GM21529 (cell line): ENCODE data around the gene TBX21.

Source experiments
- ATAC-seq: cut with Tn5 transposase; IDR thresholded peaks from one replicate; pipeline ENCODE4 v1.9.1; 2021; ENCODE audit not compliant: unreplicated experiment

Gene TBX21, protein sequence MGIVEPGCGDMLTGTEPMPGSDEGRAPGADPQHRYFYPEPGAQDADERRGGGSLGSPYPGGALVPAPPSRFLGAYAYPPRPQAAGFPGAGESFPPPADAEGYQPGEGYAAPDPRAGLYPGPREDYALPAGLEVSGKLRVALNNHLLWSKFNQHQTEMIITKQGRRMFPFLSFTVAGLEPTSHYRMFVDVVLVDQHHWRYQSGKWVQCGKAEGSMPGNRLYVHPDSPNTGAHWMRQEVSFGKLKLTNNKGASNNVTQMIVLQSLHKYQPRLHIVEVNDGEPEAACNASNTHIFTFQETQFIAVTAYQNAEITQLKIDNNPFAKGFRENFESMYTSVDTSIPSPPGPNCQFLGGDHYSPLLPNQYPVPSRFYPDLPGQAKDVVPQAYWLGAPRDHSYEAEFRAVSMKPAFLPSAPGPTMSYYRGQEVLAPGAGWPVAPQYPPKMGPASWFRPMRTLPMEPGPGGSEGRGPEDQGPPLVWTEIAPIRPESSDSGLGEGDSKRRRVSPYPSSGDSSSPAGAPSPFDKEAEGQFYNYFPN

DNA sequence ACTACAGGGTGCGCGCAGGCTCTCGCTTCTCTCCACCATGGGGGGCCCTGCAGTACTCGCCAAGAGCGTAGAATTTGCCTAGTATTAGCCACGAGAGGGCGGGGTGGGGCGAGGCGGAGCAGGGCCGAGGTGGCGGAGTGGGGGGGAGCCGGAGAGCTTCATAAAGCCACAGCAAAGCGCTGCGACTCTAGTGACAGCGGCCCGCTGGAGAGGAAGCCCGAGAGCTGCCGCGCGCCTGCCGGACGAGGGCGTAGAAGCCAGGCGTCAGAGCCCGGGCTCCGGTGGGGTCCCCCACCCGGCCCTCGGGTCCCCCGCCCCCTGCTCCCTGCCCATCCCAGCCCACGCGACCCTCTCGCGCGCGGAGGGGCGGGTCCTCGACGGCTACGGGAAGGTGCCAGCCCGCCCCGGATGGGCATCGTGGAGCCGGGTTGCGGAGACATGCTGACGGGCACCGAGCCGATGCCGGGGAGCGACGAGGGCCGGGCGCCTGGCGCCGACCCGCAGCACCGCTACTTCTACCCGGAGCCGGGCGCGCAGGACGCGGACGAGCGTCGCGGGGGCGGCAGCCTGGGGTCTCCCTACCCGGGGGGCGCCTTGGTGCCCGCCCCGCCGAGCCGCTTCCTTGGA is at the start of gene TBX21:
Gene TBX21 (plus strand): TSS at position 190 of the 627 bp plus-strand sequence. CDS start 219 bp downstream, at position 409.
- ATAC-seq, result peak; percentile 68

- no peak for ATAC-seq
Observed at GRCh38 chr17:47684025-47684424, 49.0 kb upstream of the TBX21 start.

GRCh38 chr17:47684535-47685193 is 48.4 kb upstream of the TBX21 start:
- ATAC-seq, result no peak

DNA sequence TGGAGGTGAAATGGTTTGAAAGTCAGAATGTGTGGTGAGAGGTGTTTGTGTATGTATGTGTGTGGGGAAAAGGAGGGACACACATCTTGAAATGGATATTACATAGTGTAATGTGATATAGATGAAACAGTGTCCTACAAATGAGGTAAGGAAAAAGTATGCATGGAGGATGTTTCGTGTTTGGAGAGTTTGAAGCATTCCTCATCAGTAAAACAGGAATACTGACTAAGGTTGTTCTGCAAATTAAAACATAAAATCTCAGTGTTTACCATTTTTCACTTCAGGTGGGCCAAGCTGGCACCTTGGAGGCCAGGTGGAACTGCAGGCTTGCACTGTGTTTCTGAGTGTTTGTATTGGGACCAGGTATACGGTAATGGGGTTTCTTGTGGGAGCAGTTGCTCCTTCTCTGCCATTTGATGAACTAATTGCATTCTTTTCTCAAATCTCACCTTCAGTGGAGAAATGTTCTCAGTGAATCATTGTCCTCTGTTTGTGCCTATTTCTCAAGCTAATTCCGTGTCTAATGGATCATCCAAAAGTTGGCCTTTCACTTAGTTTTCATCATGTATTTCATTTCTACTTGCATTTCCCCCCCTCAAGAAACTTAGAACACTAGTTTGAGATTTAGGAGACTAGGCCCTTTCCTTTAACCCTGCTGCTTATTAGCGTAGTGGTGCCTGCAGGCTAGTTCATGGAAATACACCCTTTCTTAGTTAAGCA is 47.3 kb upstream of the TBX21 start:
- no peak for ATAC-seq

- no peak for ATAC-seq
Observed at GRCh38 chr17:47686276-47686635, 46.8 kb upstream of the TBX21 start.

DNA sequence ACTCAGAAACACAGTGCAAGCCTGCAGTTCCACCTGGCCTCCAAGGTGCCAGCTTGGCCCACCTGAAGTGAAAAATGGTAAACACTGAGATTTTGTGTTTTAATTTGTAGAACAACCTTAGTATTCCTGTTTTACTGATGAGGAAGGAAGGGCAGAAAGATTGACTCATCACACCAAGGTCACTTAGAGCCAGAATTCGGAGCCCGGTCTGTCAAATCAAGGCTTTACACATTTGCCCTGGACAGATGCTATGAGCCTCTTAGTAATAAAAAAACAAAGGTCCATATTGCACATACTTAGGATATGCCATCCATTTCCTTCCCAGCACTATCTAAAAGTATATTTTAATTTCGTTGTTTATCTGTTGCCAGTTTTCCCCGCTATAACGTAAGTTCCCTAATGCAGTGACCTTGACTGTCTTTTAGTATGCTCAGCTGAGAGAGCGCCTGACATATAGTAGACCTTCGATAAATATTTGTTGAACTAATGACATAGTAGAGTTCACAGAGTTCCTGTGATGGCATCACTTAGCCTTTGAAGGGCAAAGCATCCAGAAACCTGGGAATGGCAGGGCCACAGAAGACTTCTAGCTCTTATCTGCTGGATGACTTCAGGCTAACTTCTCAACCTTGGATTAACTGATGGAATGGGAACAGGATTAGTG is 46.2 kb upstream of the TBX21 start:
- ATAC-seq, result no peak

DNA sequence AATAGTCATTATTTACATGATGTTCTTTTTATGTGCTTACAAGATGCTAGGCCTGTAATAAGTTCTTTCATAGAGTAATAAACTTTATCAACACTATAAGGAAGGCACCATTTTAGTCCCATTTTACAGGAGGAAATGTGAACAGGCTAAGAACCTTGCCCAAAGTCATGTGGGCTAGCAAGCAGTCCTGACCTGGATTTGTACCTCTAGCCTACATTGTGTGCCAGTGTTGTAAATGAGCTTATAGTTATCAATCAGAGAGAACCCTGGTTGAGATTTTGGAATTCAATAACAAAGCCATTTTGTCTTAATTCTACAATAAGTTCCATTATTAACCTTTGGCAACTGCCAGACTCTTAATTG is 45.7 kb upstream of the TBX21 start:
- no peak for ATAC-seq

- ATAC-seq, result no peak
Observed at GRCh38 chr17:47687748-47688147, 45.3 kb upstream of the TBX21 start.

DNA sequence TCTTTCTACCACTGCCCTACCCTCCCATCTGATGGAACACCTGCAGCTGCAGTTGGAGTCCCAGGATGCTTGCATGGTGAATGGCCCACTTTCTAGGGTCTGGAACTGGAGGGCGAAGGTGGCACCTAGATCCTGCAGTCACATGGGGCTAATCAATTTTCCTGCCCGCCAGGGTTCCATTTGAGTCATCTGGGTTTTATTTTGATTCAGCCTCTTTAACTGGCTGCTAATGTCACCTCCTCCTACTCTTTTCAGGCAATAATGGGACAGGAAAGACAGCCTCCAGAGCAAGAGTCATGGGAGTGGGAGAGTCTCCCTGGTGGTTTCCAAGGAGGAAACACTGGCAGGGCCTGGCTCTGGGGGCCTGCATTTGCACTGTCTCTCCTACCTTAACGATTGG is 42.9 kb upstream of the TBX21 start:
- no peak for ATAC-seq

GRCh38 chr17:47692137-47692894 is 40.7 kb upstream of the TBX21 start:
- ATAC-seq, result no peak

DNA sequence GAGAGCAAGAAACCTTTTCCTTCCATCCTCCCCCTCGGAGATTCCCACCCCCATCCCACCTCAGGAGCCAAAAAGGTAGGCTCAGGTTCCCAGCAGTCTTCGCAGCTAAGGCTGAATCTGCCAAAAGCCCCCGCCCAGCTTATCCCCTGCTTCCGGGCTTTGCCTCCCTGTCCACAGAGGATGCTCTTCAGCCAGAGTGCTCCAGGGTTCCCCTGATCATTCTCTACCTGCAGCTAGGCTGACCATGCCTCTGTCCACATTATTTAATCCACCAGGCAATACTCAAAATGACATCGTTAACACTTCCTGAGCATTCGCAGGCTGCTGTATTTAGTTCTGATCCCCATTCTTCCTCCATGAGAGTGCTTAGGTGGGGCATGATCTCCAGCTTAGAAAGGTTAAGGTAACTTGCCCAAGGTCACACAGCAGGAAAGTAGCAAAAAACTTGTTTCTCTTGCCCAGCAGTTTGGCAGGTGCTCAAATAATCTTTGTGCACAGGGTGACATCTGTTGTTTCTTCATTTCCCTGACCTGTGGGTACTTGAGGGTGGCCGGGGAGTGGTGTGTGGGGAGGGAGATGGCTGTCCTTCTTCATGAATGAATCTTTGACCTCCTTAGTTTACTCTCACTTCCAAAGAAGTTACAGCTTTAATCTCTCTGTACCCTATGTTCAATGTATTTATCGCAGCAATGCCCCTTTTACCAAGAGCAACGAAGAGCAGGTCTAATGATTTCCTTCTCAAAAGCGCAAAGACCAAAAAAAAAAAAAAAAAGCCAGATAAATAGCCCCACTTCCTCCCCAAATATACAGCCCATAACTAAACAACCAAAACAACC is 39.9 kb upstream of the TBX21 start:
- no peak for ATAC-seq

- ATAC-seq, result no peak
Observed at GRCh38 chr17:47693731-47694580, 39.1 kb upstream of the TBX21 start, which contains the start of gene TBKBP1. Gene TBKBP1, plus strand, starts transcription at chr17:47694161. Its CDS starts 1,952 bp downstream, at chr17:47696113.

GRCh38 chr17:47694581-47695428 is 38.2 kb upstream of the TBX21 start:
- ATAC-seq, result no peak

DNA sequence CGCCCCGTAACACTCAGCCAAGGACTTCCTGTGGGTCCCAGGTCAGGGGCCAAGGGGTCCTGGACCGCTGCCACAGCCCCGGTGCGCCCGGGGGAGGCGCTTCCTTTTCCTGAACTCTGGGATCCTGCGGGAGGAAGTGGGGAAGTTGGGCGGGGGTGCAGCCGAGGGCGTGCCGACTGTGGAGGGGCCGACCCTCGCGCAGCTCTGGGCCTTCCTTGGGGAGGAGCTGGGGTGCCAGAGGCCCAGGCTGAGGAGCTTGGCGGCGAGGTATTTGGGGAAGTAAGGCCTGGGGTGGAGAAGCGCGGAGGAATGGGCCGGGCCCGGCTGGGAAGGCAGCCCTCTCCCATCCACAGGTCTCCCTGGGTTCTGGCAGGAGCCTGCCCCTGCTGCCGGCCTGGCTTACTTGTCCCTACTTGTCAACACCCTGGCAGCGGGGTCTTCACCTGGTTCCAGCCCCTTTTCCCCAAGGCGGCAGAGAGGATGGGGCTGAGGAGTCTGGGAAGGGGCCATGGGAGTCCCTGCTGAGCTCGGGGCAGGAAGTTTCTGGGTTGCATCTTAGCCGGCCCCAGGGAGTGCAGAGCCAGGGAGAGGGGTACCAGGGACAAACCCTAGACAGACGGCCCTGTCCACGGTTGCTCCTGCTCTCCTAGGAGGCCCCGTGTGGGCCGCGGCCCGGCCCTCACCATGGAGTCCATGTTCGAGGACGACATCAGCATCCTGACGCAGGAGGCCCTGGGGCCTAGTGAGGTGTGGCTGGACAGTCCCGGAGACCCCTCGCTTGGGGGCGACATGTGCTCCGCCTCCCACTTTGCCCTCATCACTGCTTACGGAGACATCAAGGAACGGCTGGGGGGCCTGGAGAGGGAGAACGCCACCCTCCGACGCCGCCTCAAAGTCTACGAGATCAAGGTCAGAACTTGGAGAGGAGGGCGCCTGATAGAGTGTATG is 37.3 kb upstream of the TBX21 start:
- ATAC-seq, result no peak

GRCh38 chr17:47696717-47697642 is 36.1 kb upstream of the TBX21 start:
- ATAC-seq, result no peak
